ENCODE data around the gene TTC12. TPM values are rescaled to one million over a fixed set of nuclear protein-coding genes. Genes with fewer than 3 reads are reported as not detected.

TTC12 gene
- total RNA-seq, 1 donor from 2014 or later = 5.3 TPM

DNA sequence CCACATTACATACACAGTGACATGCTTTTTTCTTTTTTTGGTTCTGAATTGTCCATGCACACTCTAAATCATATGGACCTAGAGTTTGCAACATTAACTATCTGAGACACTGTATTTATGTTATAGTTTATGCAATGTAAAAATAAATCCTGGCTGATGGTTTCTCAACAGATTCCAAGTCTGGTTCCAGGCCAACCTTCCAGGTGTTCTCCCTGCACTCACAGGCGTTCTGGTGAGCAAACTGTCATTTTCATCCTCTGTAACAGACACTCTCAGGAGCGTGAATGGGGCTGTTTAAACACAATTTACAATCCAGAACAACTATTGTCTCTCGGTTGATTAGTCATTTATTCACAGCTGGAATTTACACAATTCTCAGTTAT is 36.7 kb downstream of the TTC12 start:
- no peak for DNase-seq (ENCODE audit: missing footprints)
- ATAC-seq = no peak
- intact Hi-C loops (cut with DNase I) = no loop called here

- DNase-seq (ENCODE audit: missing footprints) (no peak), ATAC-seq (no peak)
- intact Hi-C loops (cut with DNase I) = no loop called here
These were observed 37.1 kb downstream of the TTC12 start for GRCh38 chr11:113351480-113351879.

DNA sequence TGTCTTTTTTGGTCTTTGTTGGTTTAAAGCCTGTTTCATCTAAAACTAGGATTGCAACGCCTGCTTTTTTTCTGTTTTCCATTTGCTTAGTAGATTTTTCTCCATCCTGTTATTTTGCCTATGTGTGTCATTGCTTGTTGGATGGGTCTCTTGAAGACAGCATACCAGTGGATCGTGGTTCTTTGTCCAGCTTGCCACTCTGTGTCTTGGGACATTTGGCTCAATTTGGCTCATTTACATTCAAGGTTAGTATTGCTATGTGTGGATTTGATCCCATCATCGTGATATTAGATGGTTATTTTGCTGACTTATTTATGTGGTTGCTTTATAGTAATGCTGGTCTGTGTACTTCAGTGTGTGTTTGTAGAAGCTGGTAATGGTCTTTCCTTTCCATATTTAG is 41.8 kb downstream of the TTC12 start:
- DNase-seq (ENCODE audit: missing footprints) = no peak
- intact Hi-C loops (cut with DNase I) = no loop called here
- no peak for ATAC-seq

DNA sequence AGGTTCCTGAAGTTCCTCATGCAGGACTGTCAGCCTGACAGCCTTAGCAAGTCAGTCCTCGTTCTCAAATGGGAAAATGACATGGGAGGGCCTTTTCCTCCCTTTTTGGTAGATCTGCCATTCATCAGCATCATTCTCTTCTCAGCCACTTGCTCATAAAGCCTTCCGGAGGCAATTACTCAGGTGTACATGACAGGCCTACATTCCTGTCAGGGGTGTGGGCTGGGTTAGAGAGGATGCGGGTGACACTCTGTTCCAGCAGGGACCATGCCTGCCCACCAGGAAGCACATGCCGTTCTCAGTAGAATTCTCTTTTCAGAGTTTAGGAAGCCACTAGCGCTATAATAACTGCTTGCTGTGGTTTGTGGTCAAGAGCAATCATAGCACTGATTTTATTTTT is 49.0 kb downstream of the TTC12 start:
- DNase-seq (ENCODE audit: missing footprints) (no peak), ATAC-seq (no peak)
- intact Hi-C loops (cut with DNase I) = no loop called here

DNA sequence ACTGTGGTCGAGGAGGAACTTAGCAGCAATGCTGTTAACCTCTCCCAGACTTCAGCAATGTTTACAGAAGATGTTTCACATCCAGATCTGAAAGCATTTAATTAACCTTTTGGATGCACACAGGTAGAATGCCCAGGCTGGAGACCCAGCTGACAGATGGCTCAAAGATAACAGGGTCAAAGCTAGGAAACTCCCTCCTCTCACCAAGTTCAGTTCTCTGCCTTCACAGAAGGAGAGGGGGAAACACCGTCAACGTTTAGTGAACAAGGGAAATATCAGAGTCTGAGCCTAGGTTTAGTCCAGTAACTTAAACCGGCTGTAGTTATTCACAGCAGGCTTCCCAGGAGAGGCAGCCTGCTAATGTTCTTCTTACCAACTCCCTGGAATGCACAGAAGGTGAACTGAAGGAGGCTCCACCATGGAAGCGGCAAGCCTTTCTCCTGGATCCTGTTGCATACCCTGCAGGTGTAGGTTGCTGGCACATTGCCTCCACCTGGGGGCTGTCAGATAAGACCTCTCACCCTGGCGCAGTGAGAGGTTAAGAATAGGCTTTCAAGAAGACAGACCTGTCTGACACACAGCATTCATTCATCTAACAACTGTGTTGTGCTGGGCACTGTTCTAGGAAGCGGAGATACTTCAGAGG is 49.7 kb downstream of the TTC12 start:
- no peak for DNase-seq (ENCODE audit: missing footprints)
- no peak for ATAC-seq
- intact Hi-C loops (cut with DNase I) = no loop called here

GRCh38 chr11:113365895-113366294 is 51.5 kb downstream of the TTC12 start:
- intact Hi-C loops (cut with DNase I) = no loop called here
- ATAC-seq (no peak), DNase-seq (ENCODE audit: missing footprints) (no peak)

DNA sequence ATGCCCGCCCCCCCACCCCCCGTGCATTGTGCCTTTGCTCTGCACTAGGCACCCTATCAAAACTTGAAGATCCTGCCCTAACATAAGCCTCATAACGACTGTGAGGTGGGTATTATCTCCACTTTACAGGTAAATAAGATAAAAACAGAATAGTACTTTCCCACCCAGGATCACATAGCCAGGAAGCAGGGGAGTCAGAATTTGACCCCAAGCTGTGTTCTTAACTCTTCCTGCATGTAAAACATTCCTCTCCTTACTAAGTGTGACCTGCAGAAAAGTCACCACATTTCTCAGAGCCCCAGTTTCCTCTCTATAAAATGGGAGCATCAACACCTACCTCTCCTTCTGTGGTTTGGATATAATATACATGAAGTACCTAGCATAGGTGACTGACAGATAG is 55.0 kb downstream of the TTC12 start:
- intact Hi-C loops (cut with DNase I) = no loop called here
- ATAC-seq = no peak
- no peak for DNase-seq (ENCODE audit: missing footprints)

- no peak for DNase-seq (ENCODE audit: missing footprints)
- ATAC-seq = no peak
- intact Hi-C loops (cut with DNase I) = loop anchor here (10.0 kb wide), 1 partner anchor 164 kb away; no protein-coding TSS in a partner anchor
These were observed 56.3 kb downstream of the TTC12 start for GRCh38 chr11:113370634-113371033.

- DNase-seq (ENCODE audit: missing footprints) (no peak), ATAC-seq (no peak)
- intact Hi-C loops (cut with DNase I) = loop anchor here (10.0 kb wide), 1 partner anchor 162 kb away; no protein-coding TSS in a partner anchor
These were observed 57.9 kb downstream of the TTC12 start for GRCh38 chr11:113372309-113372708.

- intact Hi-C loops (cut with DNase I) = loop anchor here (10.0 kb wide), 1 partner anchor 161 kb away; no protein-coding TSS in a partner anchor
- DNase-seq (ENCODE audit: missing footprints) (no peak), ATAC-seq (no peak)
These were observed 58.9 kb downstream of the TTC12 start for GRCh38 chr11:113373306-113373705.

GRCh38 chr11:113373981-113374560 is 59.7 kb downstream of the TTC12 start:
- intact Hi-C loops (cut with DNase I) = loop anchor here (10.0 kb wide), 1 partner anchor 161 kb away; no protein-coding TSS in a partner anchor
- DNase-seq (ENCODE audit: missing footprints) (no peak), ATAC-seq (no peak)

- ATAC-seq (no peak), DNase-seq (ENCODE audit: missing footprints) (no peak)
- intact Hi-C loops (cut with DNase I) = loop anchor here (10.0 kb wide), 1 partner anchor 159 kb away; no protein-coding TSS in a partner anchor
These were observed 61.0 kb downstream of the TTC12 start for GRCh38 chr11:113375402-113375801.

- intact Hi-C loops (cut with DNase I) = loop anchor here (10.0 kb wide), 1 partner anchor 159 kb away; no protein-coding TSS in a partner anchor
- ATAC-seq (no peak), DNase-seq (ENCODE audit: missing footprints) (no peak)
These were observed 61.8 kb downstream of the TTC12 start for GRCh38 chr11:113376156-113376555.

DNA sequence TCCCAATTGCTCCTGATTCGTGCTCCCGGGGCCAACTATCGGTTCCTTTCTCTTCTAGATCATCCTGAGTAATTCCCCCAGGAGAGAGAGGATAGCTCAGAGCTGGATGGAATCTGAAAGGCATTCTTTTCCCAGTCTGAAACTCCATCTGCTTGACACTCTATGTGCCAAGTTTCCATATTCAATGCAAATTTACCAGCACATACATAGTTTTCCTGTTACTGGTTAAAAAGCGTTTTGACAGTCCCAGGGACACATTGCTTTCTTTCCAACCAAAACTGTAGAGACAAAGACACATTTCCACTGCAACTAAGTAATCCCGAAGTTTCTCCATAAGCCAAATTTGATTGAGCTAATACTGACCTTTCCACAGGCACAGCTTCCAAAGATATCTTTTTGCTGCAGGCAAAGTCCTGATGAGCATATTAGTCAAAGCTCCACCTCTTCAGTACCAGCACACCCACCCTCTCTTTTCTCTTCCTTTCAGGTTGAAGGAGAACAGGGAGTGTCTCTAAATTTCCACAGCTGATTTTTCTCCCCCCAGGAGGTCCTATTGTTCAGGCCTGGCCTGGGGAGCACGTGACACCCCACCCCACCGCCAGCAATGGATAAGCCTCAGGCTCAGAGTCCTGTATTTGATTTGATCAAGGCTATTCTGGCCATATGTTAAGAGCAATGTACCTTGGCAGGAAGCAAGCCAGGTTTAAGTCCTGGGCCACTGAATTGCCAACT is 63.5 kb downstream of the TTC12 start:
- intact Hi-C loops (cut with DNase I) = loop anchor here (10.0 kb wide), 1 partner anchor 157 kb away; no protein-coding TSS in a partner anchor
- ATAC-seq (no peak), DNase-seq (ENCODE audit: missing footprints) (no peak)

DNA sequence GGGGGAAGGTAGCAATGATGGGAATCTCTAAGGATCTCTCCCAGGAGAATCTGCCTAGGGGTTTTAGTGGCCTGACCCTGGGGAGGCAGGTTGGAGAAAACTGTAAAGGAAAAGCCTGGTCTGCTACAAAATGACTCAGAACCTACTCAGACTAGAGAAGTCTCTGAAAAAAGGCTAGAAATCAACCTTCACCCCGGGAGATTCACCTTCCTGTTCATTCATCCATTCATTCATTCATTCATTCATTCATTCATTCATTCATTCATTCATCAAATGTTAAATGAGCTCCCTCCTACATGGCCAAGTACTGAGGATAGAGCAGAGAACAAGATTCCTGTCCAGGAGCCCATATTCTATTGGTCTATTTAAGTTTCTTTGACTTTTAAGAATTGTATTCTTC is 64.3 kb downstream of the TTC12 start:
- ATAC-seq (no peak), DNase-seq (ENCODE audit: missing footprints) (no peak)
- intact Hi-C loops (cut with DNase I) = loop anchor here (10.0 kb wide), 1 partner anchor 156 kb away; no protein-coding TSS in a partner anchor

GRCh38 chr11:113382121-113382520 is 67.7 kb downstream of the TTC12 start:
- DNase-seq (ENCODE audit: missing footprints) (no peak), ATAC-seq (no peak)
- intact Hi-C loops (cut with DNase I) = no loop called here

DNA sequence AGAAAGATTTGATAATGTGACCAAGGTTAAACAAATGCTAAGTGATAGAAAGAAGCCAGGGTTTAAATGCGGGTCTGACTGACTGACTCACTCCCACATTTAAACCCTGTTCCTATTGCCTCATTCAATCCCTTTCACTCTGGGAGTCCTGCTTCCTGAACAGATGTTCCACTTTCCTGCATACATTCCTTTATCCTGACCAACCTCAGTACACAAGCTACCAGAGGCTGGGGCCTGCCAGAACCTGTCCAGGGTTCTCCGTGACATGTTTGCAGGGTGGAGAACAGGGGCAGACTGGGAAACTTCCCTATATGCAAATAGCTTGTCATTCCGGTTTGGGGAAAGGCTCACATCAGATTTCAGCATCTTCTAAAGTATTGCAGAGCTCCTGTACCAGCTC is 70.2 kb downstream of the TTC12 start:
- intact Hi-C loops (cut with DNase I) = no loop called here
- ATAC-seq = no peak
- no peak for DNase-seq (ENCODE audit: missing footprints)

- ATAC-seq (no peak), DNase-seq (ENCODE audit: missing footprints) (no peak)
- intact Hi-C loops (cut with DNase I) = no loop called here
These were observed 71.4 kb downstream of the TTC12 start for GRCh38 chr11:113385749-113386148.

- DNase-seq (ENCODE audit: missing footprints) (no peak), ATAC-seq (no peak)
- intact Hi-C loops (cut with DNase I) = no loop called here
These were observed 72.5 kb downstream of the TTC12 start for GRCh38 chr11:113386866-113387265.

Measured in Right ventricle myocardium inferior (tissue), 1 donor.